Cardiac muscle cell (in vitro differentiated cells and primary cell): ENCODE results near the gene IL15RA. TPM values are rescaled to one million over a fixed set of nuclear protein-coding genes. Genes with fewer than 3 reads are reported as not detected.

Experiments used
- DNase-seq, 2 donors: peaks; one replicate each; pipeline versions ENCODE4 v3.0.0 to v3.0.0-alpha.2; 2010 to 2017; ENCODE audit warnings: low read depth in 1 of 2, low spot score in 1 of 2
- H3K27ac ChIP-seq: fragments of 200-600 bp; sonication (generic); 2 replicates; pipeline ENCODE4 v1.5.1; 2016
- H3K27me3 ChIP-seq: fragments of 200-600 bp; sonication (generic); 2 replicates; pipeline ENCODE4 v1.6.0; 2016; ENCODE audit warnings: control low read depth
- H3K36me3 ChIP-seq: fragments of 200-600 bp; sonication (generic); 2 replicates; pipeline ENCODE4 v1.5.1; 2016; ENCODE audit warnings: control low read depth
- H3K4me1 ChIP-seq: fragments of 200-600 bp; sonication (generic); 2 replicates; pipeline ENCODE4 v1.8.1; 2017; ENCODE audit warnings: low read depth, mild to moderate bottlenecking, mixed run types
- H3K4me3 ChIP-seq: fragments of 200-600 bp; sonication (generic); 2 replicates; pipeline ENCODE4 v1.5.1; 2016; ENCODE audit warnings: mild to moderate bottlenecking
- H3K9me3 ChIP-seq: fragments of 200-600 bp; sonication (generic); 2 replicates; pipeline ENCODE4 v1.5.1; 2017; ENCODE audit warnings: low read depth, mild to moderate bottlenecking, control low read depth
- CTCF ChIP-seq: IDR thresholded peaks from 2 replicates; pipeline ENCODE4 v1.5.1; 2012; ENCODE audit warnings: low read depth, mild to moderate bottlenecking, low read length
- polyA plus RNA-seq: library from polyadenylated mRNA; unstranded; fragments of >200 nt; fragmentation: Nextera tagmentation; extraction: Ambion mirVana; gene quantifications from 2 replicates; pipeline ENCODE4 v1.2.1, GENCODE V29; 2016
- total RNA-seq: library from RNA; depleted of rRNA; stranded (reverse); fragments of >200 nt; gene quantifications from 2 replicates; pipeline ENCODE4 v1.2.3, GENCODE V29; 2016

IL15RA gene
- total and polyA plus RNA-seq, 2 experiments from 2014 or later = 0.27 to 1.4 TPM

- no peaks in the 10 kb centered on the region for H3K9me3 ChIP-seq
- TF ChIP-seq CTCF = no peak
- no peaks in the 10 kb centered on the region for H3K4me1 ChIP-seq
- no peak overlapping the region for H3K27ac ChIP-seq
- no peak overlapping the region for H3K4me3 ChIP-seq
- H3K36me3 ChIP-seq = no peaks in the 10 kb centered on the region
- DNase-seq = no peak
- no peaks in the 10 kb centered on the region for H3K27me3 ChIP-seq
These were observed 24.5 kb downstream of the IL15RA start for GRCh38 chr10:5952731-5953385.

- Histone ChIP-seq H3K4me3 (no peak overlapping the region), H3K4me1 (no peaks in the 10 kb centered on the region), H3K36me3 (no peaks in the 10 kb centered on the region), H3K9me3 (no peaks in the 10 kb centered on the region), H3K27ac (no peak overlapping the region), H3K27me3 (no peaks in the 10 kb centered on the region)
- no peak for DNase-seq
- TF ChIP-seq CTCF = no peak
These were observed 25.5 kb downstream of the IL15RA start for GRCh38 chr10:5951721-5952407.

GRCh38 chr10:5951167-5951711 is 26.1 kb downstream of the IL15RA start:
- Histone ChIP-seq H3K36me3 (no peaks in the 10 kb centered on the region), H3K27me3 (no peaks in the 10 kb centered on the region), H3K27ac (no peak overlapping the region), H3K9me3 (no peaks in the 10 kb centered on the region), H3K4me1 (no peaks in the 10 kb centered on the region), H3K4me3 (no peak overlapping the region)
- DNase-seq = peak in 1 of 2 donors; percentile 79
- no peak for TF ChIP-seq CTCF

GRCh38 chr10:5949009-5949759 is 28.2 kb downstream of the IL15RA start:
- peak; percentile 65 for TF ChIP-seq CTCF
- H3K4me1 ChIP-seq = no peaks in the 10 kb centered on the region
- H3K27ac ChIP-seq = no peak overlapping the region
- no peak overlapping the region for H3K4me3 ChIP-seq
- peak; percentile 57 to 84 for DNase-seq
- no peaks in the 10 kb centered on the region for H3K9me3 ChIP-seq
- H3K27me3 ChIP-seq = no peaks in the 10 kb centered on the region
- no peaks in the 10 kb centered on the region for H3K36me3 ChIP-seq

- no peaks in the 10 kb centered on the region for H3K27me3 ChIP-seq
These were observed 29.1 kb downstream of the IL15RA start for GRCh38 chr10:5948208-5948585.

More at GRCh38 chr10:5948208-5948585, 29.1 kb downstream of the IL15RA start:
- H3K36me3 ChIP-seq = no peaks in the 10 kb centered on the region
- TF ChIP-seq CTCF = no peak
- no peaks in the 10 kb centered on the region for H3K9me3 ChIP-seq
- no peak overlapping the region for H3K27ac ChIP-seq
- H3K4me1 ChIP-seq = no peaks in the 10 kb centered on the region
- no peak overlapping the region for H3K4me3 ChIP-seq
- DNase-seq = no peak
